GM23338 (cell line): Measurements from ENCODE around the gene PIAS4. TPM values are rescaled to one million over a fixed set of nuclear protein-coding genes. Genes with fewer than 3 reads are reported as not detected.

Experiments used
- ATAC-seq: fragments of 200-7000 bp; cut with Tn5 transposase; 3 replicates; pipeline ENCODE4 v1.9.1; 2020
- DNase-seq: peaks from one replicate; pipeline ENCODE4 v3.0.0-alpha.2; 2015; ENCODE audit warnings: low spot score
- H2AFZ ChIP-seq: fragments of 200-600 bp; sonication (generic); 2 replicates; pipeline ENCODE4 v1.8.0; 2016; ENCODE audit warnings: antibody characterized with exemption, mild to moderate bottlenecking, moderate library complexity
- H3F3A ChIP-seq: fragments of 200-600 bp; sonication (generic); replicated peaks from 2 replicates; pipeline ENCODE4 v1.8.0; 2017; ENCODE audit warnings: antibody characterized with exemption, mixed run types, low read depth
- H3K27ac ChIP-seq: fragments of 200-600 bp; sonication (generic); 2 replicates; pipeline ENCODE4 v1.6.1; 2016; ENCODE audit warnings: low read depth
- H3K27me3 ChIP-seq: fragments of 200-600 bp; sonication (generic); 2 replicates; pipeline ENCODE4 v1.8.0; 2016; ENCODE audit warnings: mild to moderate bottlenecking, mixed run types, moderate library complexity; ENCODE audit not compliant: insufficient read depth
- H3K36me3 ChIP-seq: fragments of 200-600 bp; sonication (generic); 2 replicates; pipeline ENCODE4 v1.8.0; 2016; ENCODE audit warnings: mild to moderate bottlenecking; ENCODE audit not compliant: insufficient read depth
- H3K4me1 ChIP-seq: fragments of 200-600 bp; sonication (generic); 2 replicates; pipeline ENCODE4 v1.8.0; 2016; ENCODE audit warnings: mild to moderate bottlenecking, moderate library complexity; ENCODE audit not compliant: insufficient read depth
- H3K4me2 ChIP-seq: fragments of 200-600 bp; sonication (generic); 2 replicates; pipeline ENCODE4 v1.7.1; 2017; ENCODE audit warnings: mixed run types
- H3K4me3 ChIP-seq: fragments of 200-600 bp; sonication (generic); 2 replicates; pipeline ENCODE4 v1.6.1; 2016; ENCODE audit warnings: mixed run types
- H3K79me2 ChIP-seq: fragments of 200-600 bp; sonication (generic); replicated peaks from 2 replicates; pipeline ENCODE4 v1.8.0; 2017; ENCODE audit warnings: mild to moderate bottlenecking; ENCODE audit not compliant: insufficient read depth
- H3K9me2 ChIP-seq: fragments of 200-600 bp; sonication (generic); 2 replicates; pipeline ENCODE4 v1.8.0; 2017; ENCODE audit not compliant: insufficient read depth
- H4K20me1 ChIP-seq: fragments of 200-600 bp; sonication (generic); replicated peaks from 2 replicates; pipeline ENCODE4 v1.8.0; 2017; ENCODE audit warnings: mild to moderate bottlenecking; ENCODE audit not compliant: insufficient read depth
- H3K27ac Mint-ChIP-seq: 2 replicates; pipeline ENCODE4 v1.8.0; 2020; ENCODE audit warnings: inconsistent platforms, mild to moderate bottlenecking, moderate library complexity, mixed read lengths
- H3K27me3 Mint-ChIP-seq: 3 replicates; pipeline ENCODE4 v1.8.0; 2022; ENCODE audit warnings: low read depth, mild to moderate bottlenecking, moderate library complexity, mixed read lengths, inconsistent platforms; ENCODE audit not compliant: insufficient read depth, poor library complexity
- H3K36me3 Mint-ChIP-seq: 3 replicates; pipeline ENCODE4 v1.8.0; 2021; ENCODE audit warnings: low read depth, mild to moderate bottlenecking, inconsistent platforms, moderate library complexity, mixed read lengths
- H3K4me1 Mint-ChIP-seq: 3 replicates; pipeline ENCODE4 v1.8.0; 2020; ENCODE audit warnings: mild to moderate bottlenecking, inconsistent platforms, mixed read lengths
- H3K4me3 Mint-ChIP-seq: 3 replicates; pipeline ENCODE4 v1.8.0; 2021; ENCODE audit warnings: moderate library complexity, mild to moderate bottlenecking, inconsistent platforms, mixed read lengths
- H3K9me3 Mint-ChIP-seq: 3 replicates; pipeline ENCODE4 v1.8.0; 2020; ENCODE audit warnings: moderate library complexity, mild to moderate bottlenecking, inconsistent platforms, mixed read lengths
- CREB1 ChIP-seq: fragments of 250-450 bp; sonication (Bioruptor Pico); IDR thresholded peaks from 2 replicates; pipeline ENCODE4 v1.5.0; 2020; ENCODE audit warnings: low read depth, mild to moderate bottlenecking, moderate library complexity
- CTCF ChIP-seq, 2 experiments: fragments of 200-600 bp in 1 of 2; sonication (generic) in 1 of 2; conservative IDR thresholded peaks; 2 replicates each; pipeline versions ENCODE4 v1.5.1 to v1.6.1; 2016 to 2017; ENCODE audit warnings: antibody characterized with exemption in 2 of 2, low read depth in 2 of 2, mild to moderate bottlenecking in 2 of 2, moderate library complexity in 1 of 2
- ETS1 ChIP-seq: IDR thresholded peaks from 2 replicates; pipeline ENCODE4 v1.6.1; 2016; ENCODE audit warnings: antibody characterized with exemption
- EZH2 ChIP-seq: fragments of 200-600 bp; sonication (generic); IDR thresholded peaks from one replicate; pipeline ENCODE4 v1.8.0; 2017; ENCODE audit warnings: antibody characterized with exemption, mild to moderate bottlenecking, low read depth; ENCODE audit not compliant: unreplicated experiment
- EZH2phosphoT487 ChIP-seq: fragments of 200-600 bp; sonication (generic); IDR thresholded peaks from one replicate; pipeline ENCODE4 v1.8.1; 2018; ENCODE audit warnings: antibody characterized with exemption; ENCODE audit not compliant: unreplicated experiment
- JUNB ChIP-seq: IDR thresholded peaks from one replicate; pipeline ENCODE4 v1.6.1; 2016; ENCODE audit warnings: antibody characterized with exemption; ENCODE audit not compliant: unreplicated experiment
- NANOG ChIP-seq: IDR thresholded peaks from 2 replicates; pipeline ENCODE4 v1.6.1; 2016; ENCODE audit warnings: antibody characterized with exemption, borderline replicate concordance
- POLR2AphosphoS5 ChIP-seq: IDR thresholded peaks from 2 replicates; pipeline ENCODE4 v1.6.1; 2016; ENCODE audit warnings: antibody characterized with exemption, low read depth
- REST ChIP-seq: IDR thresholded peaks from one replicate; pipeline ENCODE4 v1.6.1; 2018; ENCODE audit warnings: antibody characterized with exemption; ENCODE audit not compliant: unreplicated experiment
- STAT1 ChIP-seq: IDR thresholded peaks from one replicate; pipeline ENCODE4 v1.6.1; 2016; ENCODE audit warnings: antibody characterized with exemption; ENCODE audit not compliant: unreplicated experiment
- ZNF114 ChIP-seq: fragments of 250-450 bp; sonication (Bioruptor Pico); IDR thresholded peaks from 2 replicates; pipeline ENCODE4 v1.5.0; 2020; ENCODE audit warnings: mild to moderate bottlenecking, moderate library complexity
- ZNF331 ChIP-seq: fragments of 250-450 bp; sonication (Bioruptor Pico); IDR thresholded peaks from 2 replicates; pipeline ENCODE4 v1.5.0; 2020; ENCODE audit warnings: low read depth, mild to moderate bottlenecking, moderate library complexity
- ZNF462 ChIP-seq: fragments of 250-450 bp; sonication (Bioruptor Pico); IDR thresholded peaks from 2 replicates; pipeline ENCODE4 v1.5.0; 2020; ENCODE audit warnings: mild to moderate bottlenecking, moderate library complexity
- polyA plus RNA-seq: library from polyadenylated mRNA; unstranded; fragments of >200 nt; fragmentation: Nextera tagmentation; extraction: Ambion mirVana; gene quantifications from 2 replicates; pipeline ENCODE4 v1.2.1, GENCODE V29; 2016
- total RNA-seq: library from RNA; depleted of rRNA; stranded (reverse); fragments of >200 nt; shearing (Covaris generic); gene quantifications from 2 replicates; pipeline ENCODE4 v1.2.3, GENCODE V29; 2014

The PIAS4 gene
- total and polyA plus RNA-seq, 2 experiments from 2014 or later, result 17.0 to 48.4 TPM

GRCh38 chr19:4035582-4035981 lies 28.0 kb downstream of the PIAS4 start:
- no peak for TF ChIP-seq CREB1 (CRISPR knock-in tag)
- TF ChIP-seq ZNF331 (CRISPR knock-in tag), result no peak
- no peak for TF ChIP-seq NANOG
- no peak for TF ChIP-seq ZNF462
- TF ChIP-seq ZNF114 (CRISPR knock-in tag), result no peak
- TF ChIP-seq CTCF (conservative IDR thresholded peaks at IDR 0.05; ENCODE audit: low read depth in 2 of 2), result no peak
- TF ChIP-seq ETS1, result no peak
- no peak for TF ChIP-seq POLR2AphosphoS5
- TF ChIP-seq EZH2phosphoT487, result no peak
- no peak for TF ChIP-seq JUNB
- TF ChIP-seq REST, result no peak
- no peak for TF ChIP-seq EZH2
- TF ChIP-seq STAT1, result no peak
- Histone ChIP-seq H3K4me3 (no peak overlapping the region), H2AFZ (no peak overlapping the region), H3K4me2 (no peak overlapping the region), H4K20me1 (no peaks in the 10 kb centered on the region; the same call in 1 of the 2 replicates), H3F3A (peaks cover 10% of the 10 kb centered on the region; the same call in 1 of the 2 replicates), H3K4me1 (no peaks in the 10 kb centered on the region), H3K27me3 (no peaks in the 10 kb centered on the region), H3K79me2 (no peaks in the 10 kb centered on the region), H3K36me3 (no peaks in the 10 kb centered on the region; the same call in 1 of the 2 replicates), H3K27ac (no peak overlapping the region), H3K9me2 (no peaks in the 10 kb centered on the region)
- ATAC-seq, result no peak
- Mint-ChIP-seq H3K4me1 (no peaks in the 10 kb centered on the region; the same call in 2 of the 3 replicates), H3K27me3 (peaks cover 4% of the 10 kb centered on the region), H3K4me3 (no peak overlapping the region), H3K36me3 (peaks cover 17% of the 10 kb centered on the region), H3K27ac (no peak overlapping the region), H3K9me3 (no peaks in the 10 kb centered on the region; the same call in 2 of the 3 replicates)
- no peak for DNase-seq
